Thymus (tissue), 11 donors: ENCODE measurements around the gene KBTBD4. TPM values are rescaled to one million over a fixed set of nuclear protein-coding genes. Genes with fewer than 3 reads are reported as not detected.

Experiments
- DNase-seq, 9 donors: peaks; one replicate each; pipeline ENCODE4 v3.0.0-alpha.2; 2013; ENCODE audit warnings: low spot score in 9 of 9, low read depth in 6 of 9, missing footprints in 1 of 9
- H3K27ac ChIP-seq, 2 donors: one replicate each; pipeline ENCODE4 v1.5.1; 2013; ENCODE audit warnings: control low read depth in 1 of 2, low read depth in 1 of 2, low read length in 1 of 2, mild to moderate bottlenecking in 1 of 2, moderate library complexity in 1 of 2
- H3K27me3 ChIP-seq, 2 donors: one replicate each; pipeline ENCODE4 v1.5.1; 2013; ENCODE audit warnings: low read length in 1 of 2; ENCODE audit not compliant: control insufficient read depth in 2 of 2, insufficient read depth in 1 of 2
- H3K36me3 ChIP-seq, 2 donors: one replicate each; pipeline ENCODE4 v1.5.1; 2013; ENCODE audit warnings: low read length in 1 of 2, mild to moderate bottlenecking in 1 of 2, moderate library complexity in 1 of 2; ENCODE audit not compliant: control insufficient read depth in 2 of 2, insufficient read depth in 2 of 2
- H3K4me1 ChIP-seq, 2 donors: one replicate each; pipeline ENCODE4 v1.5.1; 2013; ENCODE audit warnings: low read length in 2 of 2; ENCODE audit not compliant: control insufficient read depth in 2 of 2, insufficient read depth in 2 of 2
- H3K4me3 ChIP-seq, 2 donors: one replicate each; pipeline ENCODE4 v1.5.1; 2013; ENCODE audit warnings: low read length in 2 of 2, control low read depth in 1 of 2, mild to moderate bottlenecking in 1 of 2
- H3K9me3 ChIP-seq, 2 donors: one replicate each; pipeline ENCODE4 v1.5.1; 2013; ENCODE audit warnings: low read length in 1 of 2, mild to moderate bottlenecking in 1 of 2; ENCODE audit not compliant: control insufficient read depth in 2 of 2, insufficient read depth in 1 of 2
- WGBS: extraction: QIAGEN DNeasy Blood & Tissue Kit; methylation state at CpG from one replicate; pipeline ENCODE4 v1.1.7; 2013; 5-methylcytosine and 5-hydroxymethylcytosine counted together
- polyA plus RNA-seq: library from polyadenylated mRNA; stranded (reverse); fragments of 200-250 nt; gene quantifications from one replicate; pipeline ENCODE4 v1.2.3, GENCODE V29; 2013
- total RNA-seq: library from RNA; stranded (reverse); fragments of 120-200 nt; gene quantifications from one replicate; pipeline ENCODE4 v1.2.4, GENCODE V29; 2013
- donor health status: healthy.

KBTBD4 gene
- total and polyA plus RNA-seq, 2 donors, result 13.3 to 20.6 TPM

- Histone ChIP-seq H3K27me3 (no peaks in the 10 kb centered on the region), H3K9me3 (no peaks in the 10 kb centered on the region), H3K4me3 (no peak overlapping the region), H3K27ac (no peak overlapping the region), H3K36me3 (peaks cover 31 to 42% of the 10 kb centered on the region in 2 donors), H3K4me1 (peaks cover 2 to 8% of the 10 kb centered on the region in 2 donors)
- 86% methylated on average over 6 of the region's 6 CpGs for WGBS
- no peak for DNase-seq
Measured at GRCh38 chr11:47587039-47587716, 8.4 kb upstream of the KBTBD4 start.

- no peak for DNase-seq
- H3K9me3 ChIP-seq, result no peaks in the 10 kb centered on the region
- no peaks in the 10 kb centered on the region for H3K27me3 ChIP-seq
- peaks cover 40 to 50% of the 10 kb centered on the region in 2 donors for H3K36me3 ChIP-seq
- H3K27ac ChIP-seq, result no peak within 1 kb of the TSS
- WGBS, result 95% methylated on average over 12 of the region's 12 CpGs
- H3K4me1 ChIP-seq, result no peaks in the 10 kb centered on the region
- H3K4me3 ChIP-seq, result no peak within 1 kb of the TSS
Measured at GRCh38 chr11:47586098-47586855, 7.5 kb upstream of the KBTBD4 start, which contains the start of gene FAM180B. Gene FAM180B, plus strand, starts transcription at chr11:47586678. Its CDS starts 91 bp downstream, at chr11:47586769.

GRCh38 chr11:47583844-47584243, 5.1 kb upstream of the KBTBD4 start:
- H3K9me3 ChIP-seq, result no peaks in the 10 kb centered on the region
- H3K4me3 ChIP-seq, result no peak overlapping the region
- H3K27ac ChIP-seq, result no peak overlapping the region
- H3K36me3 ChIP-seq, result peaks cover 48 to 55% of the 10 kb centered on the region in 2 donors
- no peaks in the 10 kb centered on the region for H3K27me3 ChIP-seq
- 97% methylated on average over 5 of the region's 5 CpGs for WGBS
- H3K4me1 ChIP-seq, result peaks cover 6 to 12% of the 10 kb centered on the region in 2 donors
- no peak for DNase-seq

GRCh38 chr11:47577460-47578041, 1.2 kb downstream of the KBTBD4 start:
- DNase-seq, result no peak
- Histone ChIP-seq H3K27ac (no peak overlapping the region), H3K9me3 (no peaks in the 10 kb centered on the region), H3K36me3 (peaks cover 36 to 51% of the 10 kb centered on the region in 2 donors), H3K4me1 (peaks cover 12 to 23% of the 10 kb centered on the region in 2 donors), H3K4me3 (no peak overlapping the region), H3K27me3 (no peaks in the 10 kb centered on the region)
- 93% methylated on average over 13 of the region's 13 CpGs for WGBS

- WGBS, result 98% methylated on average over 11 of the region's 11 CpGs
- DNase-seq, result no peak
- no peaks in the 10 kb centered on the region for H3K9me3 ChIP-seq
- H3K36me3 ChIP-seq, result peaks cover 26 to 60% of the 10 kb centered on the region in 2 donors
- no peaks in the 10 kb centered on the region for H3K27me3 ChIP-seq
- H3K4me3 ChIP-seq, result no peak overlapping the region
- H3K4me1 ChIP-seq, result peaks cover 6 to 10% of the 10 kb centered on the region in 2 donors
- H3K27ac ChIP-seq, result no peak overlapping the region
Measured at GRCh38 chr11:47573321-47573720, 5.4 kb downstream of the KBTBD4 start.

GRCh38 chr11:47572715-47573255, 6.0 kb downstream of the KBTBD4 start:
- 90% methylated on average over 8 of the region's 8 CpGs for WGBS

GRCh38 chr11:47571895-47572294, 6.9 kb downstream of the KBTBD4 start:
- H3K4me1 ChIP-seq, result no peaks in the 10 kb centered on the region
- H3K27me3 ChIP-seq, result no peaks in the 10 kb centered on the region
- DNase-seq, result no peak
- H3K9me3 ChIP-seq, result no peaks in the 10 kb centered on the region
- H3K4me3 ChIP-seq, result no peak overlapping the region
- 90% methylated on average over 1 of the region's 1 CpG for WGBS
- peaks cover 26 to 54% of the 10 kb centered on the region in 2 donors for H3K36me3 ChIP-seq
- H3K27ac ChIP-seq, result no peak overlapping the region

More at GRCh38 chr11:47572715-47573255, 6.0 kb downstream of the KBTBD4 start:
- H3K4me1 ChIP-seq, result peaks cover under 1 to 4% of the 10 kb centered on the region in 2 donors
- no peak overlapping the region for H3K4me3 ChIP-seq
- no peaks in the 10 kb centered on the region for H3K27me3 ChIP-seq
- H3K36me3 ChIP-seq, result peaks cover 26 to 60% of the 10 kb centered on the region in 2 donors
- H3K9me3 ChIP-seq, result no peaks in the 10 kb centered on the region
- no peak overlapping the region for H3K27ac ChIP-seq
- no peak for DNase-seq

GRCh38 chr11:47571357-47571729, 7.4 kb downstream of the KBTBD4 start:
- Histone ChIP-seq H3K27ac (no peak overlapping the region), H3K36me3 (peaks cover 26 to 54% of the 10 kb centered on the region in 2 donors), H3K9me3 (no peaks in the 10 kb centered on the region), H3K4me1 (peaks cover 0 to under 1% of the 10 kb centered on the region in 2 donors), H3K27me3 (no peaks in the 10 kb centered on the region), H3K4me3 (no peak overlapping the region)
- DNase-seq, result no peak
- over 99% methylated on average over 4 of the region's 4 CpGs for WGBS
